Lower lobe of right lung (tissue), 2 donors: Measurements from ENCODE around the gene FAM163B. TPM values are rescaled to one million over a fixed set of nuclear protein-coding genes. Genes with fewer than 3 reads are reported as not detected.
A peak's percentile ranks its signal among the peaks of the same experiment; 100 is the strongest.
"Not testable (repeated sequence)": the region's sequence is repeated elsewhere in the genome, so short reads cannot be mapped to it uniquely, and the experiment has no call there.

ENCODE experiments used
- ATAC-seq, 2 donors: fragments of 200-7000 bp; cut with Tn5 transposase; one replicate each; pipeline ENCODE4 v1.9.1; 2020 to 2022; ENCODE audit warnings: mild to moderate bottlenecking in 2 of 2, moderate library complexity in 2 of 2
- DNase-seq: peaks from one replicate; pipeline ENCODE4 v3.0.0-alpha.2; 2020
- H3K27ac ChIP-seq: fragments of 200-600 bp; one replicate; pipeline ENCODE4 v1.8.0; 2022
- H3K27me3 ChIP-seq: fragments of 200-600 bp; one replicate; pipeline ENCODE4 v1.8.0; 2022; ENCODE audit warnings: low read depth
- H3K36me3 ChIP-seq: fragments of 200-600 bp; one replicate; pipeline ENCODE4 v1.8.0; 2022; ENCODE audit warnings: mild to moderate bottlenecking
- H3K4me1 ChIP-seq: fragments of 200-600 bp; one replicate; pipeline ENCODE4 v1.8.0; 2022
- H3K4me3 ChIP-seq: fragments of 200-600 bp; one replicate; pipeline ENCODE4 v1.8.0; 2022; ENCODE audit warnings: mild to moderate bottlenecking
- H3K9me3 ChIP-seq: fragments of 200-600 bp; one replicate; pipeline ENCODE4 v1.8.0; 2022
- intact Hi-C: fragments of 100-400 bp; cut with DNase I; formaldehyde crosslinking; loops from one replicate; pipeline ENCODE4 v1.11.0; 2022
- total RNA-seq: library from RNA; stranded (reverse); fragmentation: NEBNext Ultra II Directional; extraction: Animal tissue kit (Norgen Biotek cat#: 25700); gene quantifications from one replicate; pipeline ENCODE4 v1.2.1, GENCODE V29; 2021
- TF ChIP-seq, protein P1 (sequence below): fragments of 200-600 bp; IDR thresholded peaks from one replicate; pipeline ENCODE4 v1.8.0; 2022; ENCODE audit warnings: antibody characterized with exemption, mild to moderate bottlenecking
- donor health status: DM: no; HTN: yes; CAD: no; lungs with severe emphysema.

FAM163B gene
- total RNA-seq, 1 donor from 2014 or later, result not detected

DNA sequence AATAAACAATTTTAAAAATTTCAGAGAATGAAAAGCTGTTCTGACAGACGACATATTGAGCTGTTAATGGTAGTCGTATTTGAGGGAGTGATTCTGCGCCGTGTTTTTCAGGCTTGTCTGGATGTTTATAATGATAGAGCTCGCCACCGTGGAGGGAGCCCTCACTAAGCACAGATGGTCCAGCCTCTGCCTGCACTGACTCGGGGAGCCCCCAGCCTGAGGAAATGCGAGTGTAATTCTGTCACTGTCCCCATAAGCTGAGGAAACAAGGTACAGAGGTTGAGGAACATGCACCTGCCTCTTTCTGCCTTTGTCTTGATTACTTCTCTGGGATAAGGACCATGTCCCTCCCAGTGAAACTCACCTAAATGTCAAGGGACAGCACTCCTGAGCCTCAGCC is 19.6 kb upstream of the FAM163B start:
- Histone ChIP-seq H3K4me3 (no peak overlapping the region), H3K4me1 (no peaks in the 10 kb centered on the region), H3K27ac (no peak overlapping the region), H3K9me3 (no peaks in the 10 kb centered on the region), H3K36me3 (no peaks in the 10 kb centered on the region), H3K27me3 (no peaks in the 10 kb centered on the region)
- no peak for DNase-seq
- intact Hi-C loops, result no loop called here
- TF ChIP-seq, protein P1, sequence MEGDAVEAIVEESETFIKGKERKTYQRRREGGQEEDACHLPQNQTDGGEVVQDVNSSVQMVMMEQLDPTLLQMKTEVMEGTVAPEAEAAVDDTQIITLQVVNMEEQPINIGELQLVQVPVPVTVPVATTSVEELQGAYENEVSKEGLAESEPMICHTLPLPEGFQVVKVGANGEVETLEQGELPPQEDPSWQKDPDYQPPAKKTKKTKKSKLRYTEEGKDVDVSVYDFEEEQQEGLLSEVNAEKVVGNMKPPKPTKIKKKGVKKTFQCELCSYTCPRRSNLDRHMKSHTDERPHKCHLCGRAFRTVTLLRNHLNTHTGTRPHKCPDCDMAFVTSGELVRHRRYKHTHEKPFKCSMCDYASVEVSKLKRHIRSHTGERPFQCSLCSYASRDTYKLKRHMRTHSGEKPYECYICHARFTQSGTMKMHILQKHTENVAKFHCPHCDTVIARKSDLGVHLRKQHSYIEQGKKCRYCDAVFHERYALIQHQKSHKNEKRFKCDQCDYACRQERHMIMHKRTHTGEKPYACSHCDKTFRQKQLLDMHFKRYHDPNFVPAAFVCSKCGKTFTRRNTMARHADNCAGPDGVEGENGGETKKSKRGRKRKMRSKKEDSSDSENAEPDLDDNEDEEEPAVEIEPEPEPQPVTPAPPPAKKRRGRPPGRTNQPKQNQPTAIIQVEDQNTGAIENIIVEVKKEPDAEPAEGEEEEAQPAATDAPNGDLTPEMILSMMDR, result no peak
- ATAC-seq, result no peak

DNA sequence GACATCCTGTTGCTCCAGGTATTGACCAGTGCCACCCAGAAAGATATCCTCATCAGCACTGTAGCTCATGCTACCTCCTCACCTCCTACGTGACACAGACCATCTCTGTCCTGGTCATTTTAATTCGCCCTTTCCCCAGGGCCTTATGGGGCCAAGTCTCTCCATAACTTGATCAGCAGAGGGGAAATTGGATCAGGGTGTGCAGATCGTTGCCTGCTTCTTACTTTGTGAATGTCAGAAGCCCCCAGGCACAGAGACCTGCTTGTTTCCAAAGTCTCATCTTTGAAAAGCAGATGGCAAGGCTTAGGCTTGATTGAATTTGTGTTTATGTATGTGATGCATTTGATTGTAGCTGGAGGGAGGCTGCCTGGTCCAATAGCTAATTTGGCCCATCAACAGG is 18.2 kb upstream of the FAM163B start:
- H3K4me3 ChIP-seq, result no peak overlapping the region
- ATAC-seq (no peak), DNase-seq (no peak)
- H3K27ac ChIP-seq, result no peak overlapping the region
- intact Hi-C loops, result no loop called here
- H3K27me3 ChIP-seq, result peaks cover 9% of the 10 kb centered on the region
- H3K36me3 ChIP-seq, result no peaks in the 10 kb centered on the region
- no peaks in the 10 kb centered on the region for H3K9me3 ChIP-seq
- TF ChIP-seq, protein P1, result no peak
- no peaks in the 10 kb centered on the region for H3K4me1 ChIP-seq

DNA sequence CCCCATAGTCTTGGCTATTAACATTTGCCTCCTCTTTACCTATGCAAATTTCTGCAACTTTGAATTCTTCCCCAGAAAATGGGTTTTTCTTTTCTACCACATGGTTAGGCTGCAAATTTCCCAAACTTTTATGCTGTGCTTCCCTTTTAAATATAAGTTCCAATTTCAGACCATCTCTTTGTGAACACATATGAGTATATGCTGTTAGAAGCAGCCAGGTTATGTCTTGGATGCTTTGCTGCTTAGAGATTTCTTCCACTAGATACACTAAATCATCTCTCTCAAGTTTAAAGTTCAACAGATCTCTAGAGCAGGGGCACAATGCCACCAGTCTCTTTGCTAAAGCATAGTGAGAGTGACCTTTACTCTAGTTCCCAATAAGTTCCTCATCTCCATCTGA is 16.8 kb upstream of the FAM163B start:
- H3K27me3 ChIP-seq, result peaks cover 10% of the 10 kb centered on the region
- DNase-seq, intact Hi-C loops, H3K4me3 ChIP-seq, H3K27ac ChIP-seq, ATAC-seq, H3K9me3 ChIP-seq, H3K4me1 ChIP-seq, H3K36me3 ChIP-seq: not testable (repeated sequence)

DNA sequence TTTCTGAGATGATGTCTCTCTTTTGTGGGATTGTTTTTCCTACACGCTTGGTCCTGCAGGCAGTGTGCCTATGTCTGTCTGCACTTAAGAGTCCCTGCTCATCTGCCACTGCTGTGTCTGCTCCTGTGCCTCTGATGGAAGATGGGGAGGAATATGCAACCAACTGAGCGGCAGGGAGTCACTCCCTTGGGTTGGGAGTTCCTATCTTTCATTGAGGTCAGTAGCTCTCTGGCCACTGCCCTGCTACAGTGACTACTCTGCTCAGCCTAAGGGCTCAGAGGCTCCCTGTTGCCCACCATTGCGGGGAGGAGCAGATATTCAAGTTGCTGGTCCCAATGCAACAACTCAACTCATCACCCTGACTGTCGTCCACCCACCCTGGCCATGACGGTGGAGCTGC is 13.4 kb upstream of the FAM163B start:
- H3K36me3 ChIP-seq, result no peaks in the 10 kb centered on the region
- H3K27me3 ChIP-seq, result peaks cover 15% of the 10 kb centered on the region
- H3K27ac ChIP-seq, result no peak overlapping the region
- no peak for DNase-seq
- peaks cover 7% of the 10 kb centered on the region for H3K4me1 ChIP-seq
- TF ChIP-seq, protein P1, result no peak
- no peaks in the 10 kb centered on the region for H3K9me3 ChIP-seq
- ATAC-seq, result no peak
- intact Hi-C loops, result no loop called here
- no peak overlapping the region for H3K4me3 ChIP-seq

DNA sequence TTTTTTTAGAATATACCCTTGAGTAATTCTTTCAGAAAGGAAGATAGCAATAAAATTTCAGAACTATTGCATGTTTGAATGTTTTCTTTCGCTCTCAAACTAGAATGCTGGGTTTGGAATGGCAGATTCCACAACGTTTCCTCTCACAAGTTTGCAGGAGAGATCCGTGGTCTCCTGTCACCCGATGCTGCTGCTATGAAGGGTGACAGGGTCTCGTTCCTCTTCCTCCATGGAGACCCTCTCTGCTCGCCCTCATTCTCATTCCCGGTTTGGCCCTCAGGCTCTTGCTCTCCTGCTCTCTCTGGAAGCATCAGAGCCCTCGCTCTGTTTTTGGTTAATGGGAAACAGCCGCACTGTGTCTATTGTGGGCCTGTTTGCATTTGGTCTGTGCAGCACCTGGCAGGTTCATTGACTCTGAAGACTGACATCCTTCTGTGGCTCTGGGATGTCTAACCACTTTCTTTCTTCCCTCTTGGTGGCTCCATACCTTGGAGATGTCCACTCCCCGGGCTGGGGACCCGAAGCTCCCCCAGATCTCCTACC is 12.6 kb upstream of the FAM163B start:
- no peak for ATAC-seq
- TF ChIP-seq, protein P1, result no peak
- Histone ChIP-seq H3K36me3 (no peaks in the 10 kb centered on the region), H3K27ac (no peak overlapping the region), H3K27me3 (peaks cover 15% of the 10 kb centered on the region), H3K9me3 (no peaks in the 10 kb centered on the region), H3K4me1 (peaks cover 7% of the 10 kb centered on the region), H3K4me3 (no peak overlapping the region)
- DNase-seq, result no peak
- intact Hi-C loops, result no loop called here

DNA sequence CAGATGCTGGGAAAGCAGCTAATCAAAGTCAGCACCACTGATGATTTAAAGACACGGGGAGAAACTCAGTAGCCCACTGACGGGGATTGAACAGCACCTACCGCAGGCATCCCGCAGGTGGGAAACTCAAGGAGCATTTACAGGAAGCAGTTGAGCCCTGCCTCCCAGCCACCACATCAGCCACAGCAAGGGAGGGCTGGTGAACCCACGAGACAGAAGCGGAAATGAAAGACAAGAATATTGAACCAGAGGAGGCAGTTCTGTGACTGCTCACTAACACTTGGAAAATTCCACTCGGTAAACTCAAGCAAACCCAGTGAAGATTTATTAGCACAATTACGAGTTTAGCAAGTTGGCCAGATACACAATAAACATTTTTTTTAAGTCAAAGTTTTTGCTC is 10.6 kb upstream of the FAM163B start:
- peak in 1 of 2 donors; percentile 33 for ATAC-seq
- H3K27ac ChIP-seq, result no peak overlapping the region
- H3K27me3 ChIP-seq, result peaks cover 29% of the 10 kb centered on the region
- H3K4me1 ChIP-seq, result peaks cover 7% of the 10 kb centered on the region
- DNase-seq, result no peak
- TF ChIP-seq, protein P1, result no peak
- no peaks in the 10 kb centered on the region for H3K9me3 ChIP-seq
- intact Hi-C loops, result no loop called here
- H3K4me3 ChIP-seq, result no peak overlapping the region
- no peaks in the 10 kb centered on the region for H3K36me3 ChIP-seq
